Amniotic epithelial cell (primary cell): ENCODE data around the gene CSNK1D.
"Not testable (repeated sequence)": the region's sequence is repeated elsewhere in the genome, so short reads cannot be mapped to it uniquely, and the experiment has no call there.

Source experiments
- DNase-seq: peaks from one replicate; pipeline ENCODE4 v3.0.0-alpha.2; 2010; ENCODE audit warnings: low read depth

The CSNK1D gene

GRCh38 chr17:82274134-82275020 lies 877 bp upstream of the CSNK1D start:
- no peak for DNase-seq

GRCh38 chr17:82272495-82273326 lies 789 bp downstream of the CSNK1D start:
- DNase-seq, result no peak

- no peak for DNase-seq
Measured at GRCh38 chr17:82271401-82271800, 2.1 kb downstream of the CSNK1D start.

- DNase-seq, result no peak
Measured at GRCh38 chr17:82270651-82271050, 2.8 kb downstream of the CSNK1D start.

- no peak for DNase-seq
Measured at GRCh38 chr17:82269882-82270500, 3.5 kb downstream of the CSNK1D start.

- DNase-seq, result no peak
Measured at GRCh38 chr17:82269138-82269881, 4.2 kb downstream of the CSNK1D start.

GRCh38 chr17:82267575-82268379 lies 5.7 kb downstream of the CSNK1D start:
- DNase-seq, result peak; percentile 93

- no peak for DNase-seq
Measured at GRCh38 chr17:82266142-82266541, 7.4 kb downstream of the CSNK1D start.

GRCh38 chr17:82263641-82264040 lies 9.9 kb downstream of the CSNK1D start:
- DNase-seq, result no peak

- peak; percentile 59 for DNase-seq
Measured at GRCh38 chr17:82262344-82262743, 11.2 kb downstream of the CSNK1D start.

- DNase-seq, result not testable (repeated sequence)
Measured at GRCh38 chr17:82259972-82260961, 13.2 kb downstream of the CSNK1D start.

GRCh38 chr17:82258555-82258954 lies 14.9 kb downstream of the CSNK1D start:
- DNase-seq, result no peak

- DNase-seq, result peak; percentile 73
Measured at GRCh38 chr17:82257473-82257872, 16.0 kb downstream of the CSNK1D start.

GRCh38 chr17:82256242-82256885 lies 17.1 kb downstream of the CSNK1D start:
- no peak for DNase-seq

- no peak for DNase-seq
Measured at GRCh38 chr17:82255402-82255972, 18.0 kb downstream of the CSNK1D start.

- not testable (repeated sequence) for DNase-seq
Measured at GRCh38 chr17:82254746-82255145, 18.8 kb downstream of the CSNK1D start.

GRCh38 chr17:82254096-82254495 lies 19.4 kb downstream of the CSNK1D start:
- not testable (repeated sequence) for DNase-seq

GRCh38 chr17:82253179-82253544 lies 20.3 kb downstream of the CSNK1D start:
- no peak for DNase-seq
